ENCODE data around the gene FYTTD1. TPM values are rescaled to one million over a fixed set of nuclear protein-coding genes. Genes with fewer than 3 reads are reported as not detected.

FYTTD1 gene
- total and polyA plus RNA-seq, 9 donors = 16.8 to 70.5 (median 52.0) TPM

DNA sequence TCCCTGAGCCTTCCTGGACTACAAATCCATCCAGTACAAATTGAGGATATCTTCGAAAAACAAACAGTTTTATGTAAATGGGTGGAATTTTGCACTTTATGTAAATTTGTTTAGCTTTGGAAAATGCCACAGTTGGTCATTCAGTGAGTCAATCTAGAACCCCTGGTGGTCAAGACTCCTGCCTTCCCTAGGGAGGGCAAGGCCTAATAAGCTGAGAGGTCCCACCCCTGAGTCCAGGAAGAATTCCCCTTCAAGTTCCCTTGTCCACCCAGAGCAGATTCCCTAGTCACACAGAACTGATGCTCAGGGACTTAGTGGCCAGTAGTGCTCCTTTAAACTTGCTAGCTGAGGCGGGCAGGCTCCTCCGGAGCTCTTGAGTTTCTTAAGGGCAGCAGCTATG lies 6.9 kb upstream of the FYTTD1 start:
- Histone ChIP-seq H3K4me3 (no peak overlapping the region), H3K9me3 (no peaks in the 10 kb centered on the region), H3K4me1 (ENCODE audit: insufficient read depth) (no peaks in the 10 kb centered on the region), H3K27me3 (no peaks in the 10 kb centered on the region), H3K27ac (no peak overlapping the region), H3K36me3 (no peaks in the 10 kb centered on the region)
- no peak for DNase-seq
- no peak for TF ChIP-seq EP300 (IDR thresholded peaks at IDR 0.05)
- TF ChIP-seq POLR2A (IDR thresholded peaks at IDR 0.05) = no peak
- TF ChIP-seq, protein P1, sequence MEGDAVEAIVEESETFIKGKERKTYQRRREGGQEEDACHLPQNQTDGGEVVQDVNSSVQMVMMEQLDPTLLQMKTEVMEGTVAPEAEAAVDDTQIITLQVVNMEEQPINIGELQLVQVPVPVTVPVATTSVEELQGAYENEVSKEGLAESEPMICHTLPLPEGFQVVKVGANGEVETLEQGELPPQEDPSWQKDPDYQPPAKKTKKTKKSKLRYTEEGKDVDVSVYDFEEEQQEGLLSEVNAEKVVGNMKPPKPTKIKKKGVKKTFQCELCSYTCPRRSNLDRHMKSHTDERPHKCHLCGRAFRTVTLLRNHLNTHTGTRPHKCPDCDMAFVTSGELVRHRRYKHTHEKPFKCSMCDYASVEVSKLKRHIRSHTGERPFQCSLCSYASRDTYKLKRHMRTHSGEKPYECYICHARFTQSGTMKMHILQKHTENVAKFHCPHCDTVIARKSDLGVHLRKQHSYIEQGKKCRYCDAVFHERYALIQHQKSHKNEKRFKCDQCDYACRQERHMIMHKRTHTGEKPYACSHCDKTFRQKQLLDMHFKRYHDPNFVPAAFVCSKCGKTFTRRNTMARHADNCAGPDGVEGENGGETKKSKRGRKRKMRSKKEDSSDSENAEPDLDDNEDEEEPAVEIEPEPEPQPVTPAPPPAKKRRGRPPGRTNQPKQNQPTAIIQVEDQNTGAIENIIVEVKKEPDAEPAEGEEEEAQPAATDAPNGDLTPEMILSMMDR (IDR thresholded peaks at IDR 0.05) = no peak
- WGBS, 3 donors = 79 to 88% (median 88%) methylated on average over 3 of the region's 3 CpGs
- intact Hi-C loops (cut with DNase I) = no loop called here

DNA sequence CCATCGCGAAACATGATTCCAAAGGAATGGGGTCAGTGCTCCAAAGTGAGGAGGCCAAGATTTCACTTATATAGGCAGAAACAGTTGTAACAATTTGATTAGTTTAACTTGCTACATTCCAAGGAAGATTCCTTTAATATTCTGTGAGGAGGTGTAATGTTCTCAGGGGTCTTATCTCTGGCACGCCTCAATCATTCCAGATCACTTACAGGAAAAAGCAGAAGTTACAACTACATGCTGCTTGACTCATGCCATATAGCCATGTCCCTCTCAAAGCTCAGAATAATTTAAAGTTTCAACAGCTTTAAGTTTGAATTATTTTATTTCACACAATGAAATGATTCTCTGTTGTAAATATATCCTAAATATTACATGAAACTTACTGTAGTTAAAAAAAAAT lies 3.5 kb upstream of the FYTTD1 start:
- no peak for DNase-seq
- H3K27me3 ChIP-seq = no peaks in the 10 kb centered on the region
- H3K4me1 ChIP-seq (ENCODE audit: insufficient read depth) = no peaks in the 10 kb centered on the region
- no peak overlapping the region for H3K27ac ChIP-seq
- 74 to 81% (median 80%) methylated on average over 3 of the region's 3 CpGs for WGBS, 3 donors
- intact Hi-C loops (cut with DNase I) = no loop called here
- H3K36me3 ChIP-seq = no peaks in the 10 kb centered on the region
- TF ChIP-seq EP300 (IDR thresholded peaks at IDR 0.05) (no peak), POLR2A (IDR thresholded peaks at IDR 0.05) (no peak)
- TF ChIP-seq, protein P1 (IDR thresholded peaks at IDR 0.05) = no peak
- H3K9me3 ChIP-seq = no peaks in the 10 kb centered on the region
- H3K4me3 ChIP-seq = no peak overlapping the region

DNA sequence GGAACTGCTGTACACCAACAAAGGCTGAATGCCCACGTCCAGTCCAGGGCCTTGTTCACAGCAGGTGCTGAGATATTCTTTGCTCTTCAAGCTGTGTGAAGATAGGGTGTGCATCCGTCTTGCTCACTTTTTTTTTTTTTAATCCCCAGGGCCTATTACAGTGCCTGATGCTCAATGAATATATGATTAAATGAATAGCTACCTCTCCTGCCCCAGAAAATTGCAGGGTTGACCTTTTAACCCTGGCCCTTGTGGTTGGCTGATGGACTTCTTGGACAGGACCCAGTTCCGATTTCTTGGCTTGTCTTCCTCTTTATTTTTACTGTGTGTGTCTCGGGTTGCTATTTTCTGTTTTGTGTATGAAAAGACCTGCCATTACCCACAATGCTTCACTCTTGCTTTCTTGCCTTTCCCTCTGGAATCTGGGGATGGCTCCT lies 2.9 kb upstream of the FYTTD1 start:
- TF ChIP-seq POLR2A (IDR thresholded peaks at IDR 0.05) = no peak
- TF ChIP-seq EP300 (IDR thresholded peaks at IDR 0.05) = no peak
- TF ChIP-seq, protein P1 (IDR thresholded peaks at IDR 0.05) = no peak
- H3K9me3 ChIP-seq = no peaks in the 10 kb centered on the region
- H3K36me3 ChIP-seq = no peaks in the 10 kb centered on the region
- H3K4me1 ChIP-seq (ENCODE audit: insufficient read depth) = peaks cover 1% of the 10 kb centered on the region
- H3K4me3 ChIP-seq = no peak overlapping the region
- H3K27ac ChIP-seq = no peak overlapping the region
- no peak for DNase-seq
- no peaks in the 10 kb centered on the region for H3K27me3 ChIP-seq
- intact Hi-C loops (cut with DNase I) = no loop called here
- WGBS, 3 donors = 49 to 67% (median 56%) methylated on average over 4 of the region's 4 CpGs

DNA sequence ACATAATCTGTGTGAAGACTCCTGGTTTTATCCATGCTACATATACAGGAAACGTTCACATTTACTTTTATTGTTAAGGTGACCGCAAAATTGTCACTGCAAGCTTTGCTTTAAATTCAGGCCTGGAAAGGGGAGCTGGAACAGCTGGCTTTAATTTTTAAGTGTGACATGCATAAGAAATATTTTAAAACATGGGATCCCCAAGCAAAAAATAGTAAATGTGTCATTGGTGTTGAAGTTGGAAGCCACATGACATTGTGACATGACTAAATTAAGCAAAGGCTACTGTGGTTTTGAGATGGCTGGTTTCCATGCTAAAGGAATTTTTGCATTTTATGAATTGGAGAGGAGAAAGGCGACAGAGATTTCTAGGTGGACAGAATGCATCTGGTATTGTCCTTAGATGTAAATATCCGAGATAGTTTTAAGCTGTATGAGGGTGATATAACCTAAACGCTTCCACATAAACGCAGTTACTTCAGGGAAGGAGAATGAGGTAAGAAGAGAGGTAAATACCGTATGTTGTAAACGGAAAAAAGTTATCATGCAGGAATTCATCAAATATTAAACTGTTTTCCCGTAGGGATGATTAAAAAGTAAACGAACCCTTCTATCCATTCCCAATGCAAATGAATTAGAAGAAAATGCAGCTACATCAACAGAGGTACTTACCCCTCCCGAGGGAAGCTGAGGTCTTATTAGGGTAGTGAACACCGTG lies 927 bp upstream of the FYTTD1 start:
- TF ChIP-seq POLR2A (IDR thresholded peaks at IDR 0.05) (no peak), EP300 (IDR thresholded peaks at IDR 0.05) (no peak)
- TF ChIP-seq, protein P1 (IDR thresholded peaks at IDR 0.05) = no peak
- Histone ChIP-seq H3K27me3 (no peaks in the 10 kb centered on the region), H3K36me3 (no peaks in the 10 kb centered on the region), H3K27ac (peak overlapping the region in 1 of 2 donors; percentile 93), H3K4me1 (ENCODE audit: insufficient read depth) (peaks cover 4% of the 10 kb centered on the region), H3K4me3 (peak overlapping the region; percentile 85), H3K9me3 (no peaks in the 10 kb centered on the region)
- 19 to 22% (median 20%) methylated on average over 12 of the region's 12 CpGs for WGBS, 3 donors
- no peak for DNase-seq
- intact Hi-C loops (cut with DNase I) = no loop called here

All from ovary (tissue), 9 donors.